ENCODE results near the gene TMEM114.

The TMEM114 gene

GRCh38 chr16:8621572-8622314 lies 31.4 kb upstream of the TMEM114 start, which contains the start of gene METTL22:
Gene METTL22, plus strand, starts transcription at chr16:8621698. Its CDS starts 3,968 bp downstream, at chr16:8625666.
- TF ChIP-seq FOXP2 (optimal IDR thresholded peaks at IDR 0.05; ENCODE audit: borderline replicate concordance, extremely low read depth, extremely low read length, insufficient read depth) = no peak
- TF ChIP-seq SIN3A (IDR thresholded peaks at IDR 0.05; ENCODE audit: borderline replicate concordance, insufficient read depth, low read length) = 0 out of 2 replicates have a peak, but pooled peaks have one; percentile 56
- peak; percentile 80; the same call in 1 of the 2 replicates for TF ChIP-seq POLR2AphosphoS5 (IDR thresholded peaks at IDR 0.05; ENCODE audit: low read depth, low read length)
- TF ChIP-seq REST (IDR thresholded peaks at IDR 0.05; ENCODE audit: insufficient read depth in 1 of 2, low read depth in 2 of 2, low read length in 2 of 2) = no peak
- peak; percentile 42; the same call in 1 of the 2 replicates for TF ChIP-seq TAF1 (IDR thresholded peaks at IDR 0.05; ENCODE audit: borderline replicate concordance, insufficient read depth, low read length)

DNA sequence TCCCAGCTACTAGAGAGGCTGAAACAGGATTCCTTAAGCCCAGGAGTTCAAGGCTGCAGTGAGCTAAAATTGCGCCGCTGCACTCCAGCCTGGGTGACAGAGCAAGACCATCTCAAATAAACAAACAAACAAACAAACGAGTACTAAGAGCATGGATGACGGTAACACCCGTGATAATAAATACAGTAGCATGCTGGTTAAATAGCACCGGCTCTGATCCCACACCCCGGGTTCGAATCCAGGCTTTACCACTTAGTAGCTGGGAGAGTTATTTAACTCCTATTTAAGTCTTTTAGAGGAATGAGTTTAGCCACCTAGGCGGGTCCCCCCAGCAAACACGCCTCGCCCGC lies 30.9 kb upstream of the TMEM114 start:
- TF ChIP-seq FOXP2 (optimal IDR thresholded peaks at IDR 0.05; ENCODE audit: borderline replicate concordance, extremely low read depth, extremely low read length, insufficient read depth) (no peak), TAF1 (IDR thresholded peaks at IDR 0.05; ENCODE audit: borderline replicate concordance, insufficient read depth, low read length) (no peak), POLR2AphosphoS5 (IDR thresholded peaks at IDR 0.05; ENCODE audit: low read depth, low read length) (no peak)

DNA sequence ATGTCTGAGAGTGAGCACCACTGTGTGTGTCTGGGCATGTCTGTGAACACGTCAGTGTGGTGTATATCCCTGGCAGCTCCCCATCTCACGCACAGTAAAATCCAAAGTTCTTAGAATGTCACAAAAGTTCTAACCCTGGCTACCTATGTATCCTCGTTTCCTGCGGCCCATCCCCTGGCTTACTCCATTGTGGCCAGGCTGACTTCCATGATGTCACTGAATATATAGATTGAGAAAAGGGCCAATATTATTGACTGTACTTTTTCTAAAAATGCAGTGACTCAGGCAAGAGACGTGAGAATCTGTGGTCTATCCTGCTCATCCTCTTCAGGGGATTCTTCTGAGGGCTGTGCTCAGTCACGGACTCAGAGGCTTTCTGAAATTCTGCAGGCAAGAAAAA lies 30.2 kb upstream of the TMEM114 start:
- no peak for TF ChIP-seq SIN3A (IDR thresholded peaks at IDR 0.05; ENCODE audit: borderline replicate concordance, insufficient read depth, low read length)
- no peak for TF ChIP-seq TAF1 (IDR thresholded peaks at IDR 0.05; ENCODE audit: borderline replicate concordance, insufficient read depth, low read length)
- TF ChIP-seq REST (IDR thresholded peaks at IDR 0.05; ENCODE audit: insufficient read depth in 1 of 2, low read depth in 2 of 2, low read length in 2 of 2) = no peak
- no peak for TF ChIP-seq FOXP2 (optimal IDR thresholded peaks at IDR 0.05; ENCODE audit: borderline replicate concordance, extremely low read depth, extremely low read length, insufficient read depth)
- TF ChIP-seq POLR2AphosphoS5 (IDR thresholded peaks at IDR 0.05; ENCODE audit: low read depth, low read length) = no peak

DNA sequence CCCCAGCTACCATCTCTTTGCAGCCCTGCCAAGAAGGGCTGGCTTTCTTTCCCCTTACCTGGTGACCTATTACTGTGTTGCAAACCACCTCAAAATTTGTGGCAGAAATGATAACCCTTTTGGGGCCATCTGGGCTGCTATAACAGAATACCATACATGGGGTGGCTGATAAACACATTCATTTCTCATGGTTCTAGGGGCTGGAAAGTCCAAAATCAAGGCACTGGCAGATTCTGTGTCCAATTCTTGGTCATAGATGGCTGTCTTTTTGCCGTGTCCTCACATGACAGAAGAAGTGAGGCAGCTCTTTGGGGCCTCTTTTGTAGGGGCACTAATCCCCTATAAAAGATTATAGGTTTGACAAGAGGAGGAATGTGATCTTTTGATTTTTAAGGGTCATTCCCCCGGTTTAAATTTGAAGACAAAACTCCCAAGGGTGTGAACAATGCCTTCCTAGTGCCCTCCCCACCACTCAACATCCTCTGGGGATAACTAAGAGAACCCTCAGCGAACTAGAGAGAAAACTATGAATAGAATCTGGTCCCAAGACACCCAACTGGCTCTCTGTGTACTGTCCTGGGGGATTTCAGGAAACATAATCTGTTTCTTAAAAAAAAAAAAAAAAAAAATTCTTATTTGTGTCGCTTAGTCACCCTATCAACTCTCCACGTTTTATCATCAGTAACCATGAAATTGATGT lies 29.5 kb upstream of the TMEM114 start:
- no peak for TF ChIP-seq REST (IDR thresholded peaks at IDR 0.05; ENCODE audit: insufficient read depth in 1 of 2, low read depth in 2 of 2, low read length in 2 of 2)
- TF ChIP-seq FOXP2 (optimal IDR thresholded peaks at IDR 0.05; ENCODE audit: borderline replicate concordance, extremely low read depth, extremely low read length, insufficient read depth) = no peak
- TF ChIP-seq SIN3A (IDR thresholded peaks at IDR 0.05; ENCODE audit: borderline replicate concordance, insufficient read depth, low read length) = no peak

DNA sequence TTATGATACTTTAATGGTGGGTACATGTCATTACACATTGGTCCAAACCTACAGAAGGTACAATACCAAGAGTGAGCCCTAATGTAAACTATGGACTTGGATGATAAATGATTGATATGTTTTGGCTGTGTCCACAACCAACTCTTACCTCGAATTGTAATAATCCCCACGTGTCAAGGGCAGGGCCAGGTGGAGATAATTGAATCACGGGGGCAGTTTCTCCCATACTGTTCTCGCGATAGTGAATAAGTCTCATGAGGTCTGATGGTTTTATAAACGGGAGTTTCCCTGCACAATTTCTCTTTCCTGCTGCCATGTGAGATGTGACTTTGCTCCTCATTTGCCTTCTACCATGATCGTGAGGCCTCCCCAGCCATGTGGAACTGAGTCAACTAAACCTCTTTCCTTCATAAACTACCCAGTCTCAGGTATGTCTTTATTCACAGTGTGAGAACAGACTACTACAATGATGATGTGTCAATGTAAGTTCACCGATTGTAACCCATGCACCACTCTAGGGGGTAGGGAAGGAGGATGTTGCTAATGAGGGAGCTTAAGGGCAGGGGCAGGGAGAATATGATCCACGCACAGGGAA lies 24.2 kb upstream of the TMEM114 start:
- TF ChIP-seq TAF1 (IDR thresholded peaks at IDR 0.05; ENCODE audit: borderline replicate concordance, insufficient read depth, low read length) (no peak), SIN3A (IDR thresholded peaks at IDR 0.05; ENCODE audit: borderline replicate concordance, insufficient read depth, low read length) (no peak), FOXP2 (optimal IDR thresholded peaks at IDR 0.05; ENCODE audit: borderline replicate concordance, extremely low read depth, extremely low read length, insufficient read depth) (no peak), REST (IDR thresholded peaks at IDR 0.05; ENCODE audit: insufficient read depth in 1 of 2, low read depth in 2 of 2, low read length in 2 of 2) (no peak), POLR2AphosphoS5 (IDR thresholded peaks at IDR 0.05; ENCODE audit: low read depth, low read length) (no peak)

Measured in PFSK-1 (cell line).